ENCODE data around the gene PRPF19. TPM values are rescaled to one million over a fixed set of nuclear protein-coding genes. Genes with fewer than 3 reads are reported as not detected.

The PRPF19 gene
- total RNA-seq, 1 experiment from 2014 or later: 128 TPM

DNA sequence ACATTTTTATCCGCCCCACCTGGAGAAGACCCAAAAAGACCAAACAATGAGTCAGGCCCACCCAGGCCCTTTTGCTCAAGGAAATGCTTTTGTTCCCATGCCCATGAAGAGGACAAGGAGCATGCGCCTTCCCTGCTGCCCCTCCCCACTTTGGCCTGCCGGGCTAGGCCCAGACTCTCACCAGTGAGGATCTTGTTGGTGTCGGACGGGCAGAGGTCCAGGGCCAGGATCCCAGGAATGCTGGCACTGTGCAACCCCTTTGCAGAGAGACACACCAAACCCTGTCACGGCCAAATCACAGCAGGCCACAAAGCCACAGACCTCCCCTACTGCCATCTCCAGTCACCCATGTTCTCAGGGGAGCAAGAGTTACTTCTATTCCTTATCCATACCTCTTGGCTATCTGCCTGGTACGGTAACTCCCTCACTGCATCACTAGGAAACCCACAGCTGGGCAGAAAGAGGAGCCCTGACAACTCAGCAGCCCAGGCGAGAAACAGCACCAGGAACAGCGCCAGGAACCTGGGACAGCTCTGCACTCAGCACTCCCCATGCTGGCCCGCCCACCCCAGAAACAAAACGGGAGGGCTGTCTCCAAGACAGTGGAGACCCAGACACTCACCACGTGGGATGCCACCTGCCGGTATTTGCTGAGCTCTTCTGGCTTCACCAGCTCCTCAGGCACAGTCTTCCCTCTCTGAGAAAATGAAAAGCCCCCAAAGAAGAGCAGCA, 5.5 kb downstream of the PRPF19 start:
- CTCF ChIA-PET: no interaction called here
- Mint-ChIP-seq H3K36me3 (ENCODE audit: insufficient read depth, unreplicated experiment) (peaks cover 46% of the 10 kb centered on the region), H3K27me3 (ENCODE audit: unreplicated experiment) (no peaks in the 10 kb centered on the region), H3K4me1 (ENCODE audit: low read depth, unreplicated experiment) (peaks cover 13% of the 10 kb centered on the region), H3K4me3 (ENCODE audit: low read depth, unreplicated experiment) (no peak overlapping the region), H3K27ac (ENCODE audit: unreplicated experiment) (no peak overlapping the region), H3K9me3 (ENCODE audit: low read depth, unreplicated experiment) (no peaks in the 10 kb centered on the region)
- no TSS peak for BruUV-seq (replicated peaks)
- no peak for DNase-seq
- intact Hi-C loops (cut with micrococcal nuclease; ENCODE audit: unreplicated experiment): no loop called here
- TF ChIP-seq, protein P1, sequence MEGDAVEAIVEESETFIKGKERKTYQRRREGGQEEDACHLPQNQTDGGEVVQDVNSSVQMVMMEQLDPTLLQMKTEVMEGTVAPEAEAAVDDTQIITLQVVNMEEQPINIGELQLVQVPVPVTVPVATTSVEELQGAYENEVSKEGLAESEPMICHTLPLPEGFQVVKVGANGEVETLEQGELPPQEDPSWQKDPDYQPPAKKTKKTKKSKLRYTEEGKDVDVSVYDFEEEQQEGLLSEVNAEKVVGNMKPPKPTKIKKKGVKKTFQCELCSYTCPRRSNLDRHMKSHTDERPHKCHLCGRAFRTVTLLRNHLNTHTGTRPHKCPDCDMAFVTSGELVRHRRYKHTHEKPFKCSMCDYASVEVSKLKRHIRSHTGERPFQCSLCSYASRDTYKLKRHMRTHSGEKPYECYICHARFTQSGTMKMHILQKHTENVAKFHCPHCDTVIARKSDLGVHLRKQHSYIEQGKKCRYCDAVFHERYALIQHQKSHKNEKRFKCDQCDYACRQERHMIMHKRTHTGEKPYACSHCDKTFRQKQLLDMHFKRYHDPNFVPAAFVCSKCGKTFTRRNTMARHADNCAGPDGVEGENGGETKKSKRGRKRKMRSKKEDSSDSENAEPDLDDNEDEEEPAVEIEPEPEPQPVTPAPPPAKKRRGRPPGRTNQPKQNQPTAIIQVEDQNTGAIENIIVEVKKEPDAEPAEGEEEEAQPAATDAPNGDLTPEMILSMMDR (IDR thresholded peaks at IDR 0.05; ENCODE audit: unreplicated experiment): no peak

DNA sequence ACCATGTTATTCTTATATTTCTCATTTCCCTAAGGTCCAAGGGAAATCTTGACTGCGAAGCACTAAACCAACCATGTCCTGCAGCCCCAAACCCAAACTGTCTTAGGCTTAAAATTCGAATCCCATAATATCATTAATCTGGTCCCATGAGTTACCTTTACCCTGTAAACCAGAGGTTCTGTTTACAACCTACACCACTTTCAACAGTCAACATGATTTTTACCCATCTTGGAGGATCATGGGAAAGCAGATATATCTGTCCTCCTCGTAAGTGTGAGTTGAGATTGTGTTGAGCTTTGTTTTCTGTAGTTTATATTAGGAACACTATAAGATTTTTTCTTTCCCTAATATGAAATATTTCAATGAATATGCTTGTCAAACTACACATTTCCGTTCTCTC, 6.4 kb downstream of the PRPF19 start:
- Mint-ChIP-seq H3K9me3 (ENCODE audit: low read depth, unreplicated experiment) (no peaks in the 10 kb centered on the region), H3K27ac (ENCODE audit: unreplicated experiment) (no peak overlapping the region), H3K4me3 (ENCODE audit: low read depth, unreplicated experiment) (no peak overlapping the region), H3K27me3 (ENCODE audit: unreplicated experiment) (no peaks in the 10 kb centered on the region), H3K4me1 (ENCODE audit: low read depth, unreplicated experiment) (peaks cover 13% of the 10 kb centered on the region), H3K36me3 (ENCODE audit: insufficient read depth, unreplicated experiment) (peaks cover 38% of the 10 kb centered on the region)
- TF ChIP-seq, protein P1 (IDR thresholded peaks at IDR 0.05; ENCODE audit: unreplicated experiment): no peak
- intact Hi-C loops (cut with micrococcal nuclease; ENCODE audit: unreplicated experiment): loop anchor here (1.0 to 2.0 kb wide), 2 partner anchors 69 to 125 kb away; no protein-coding TSS in a partner anchor
- BruUV-seq (replicated peaks): no TSS peak
- DNase-seq: no peak
- CTCF ChIA-PET: interaction anchor here (0.6 to 1.4 kb wide), 10 partner anchors 8 to 124 kb away, joined by 3 to 14 read pairs (median 3); no protein-coding TSS in a partner anchor

DNA sequence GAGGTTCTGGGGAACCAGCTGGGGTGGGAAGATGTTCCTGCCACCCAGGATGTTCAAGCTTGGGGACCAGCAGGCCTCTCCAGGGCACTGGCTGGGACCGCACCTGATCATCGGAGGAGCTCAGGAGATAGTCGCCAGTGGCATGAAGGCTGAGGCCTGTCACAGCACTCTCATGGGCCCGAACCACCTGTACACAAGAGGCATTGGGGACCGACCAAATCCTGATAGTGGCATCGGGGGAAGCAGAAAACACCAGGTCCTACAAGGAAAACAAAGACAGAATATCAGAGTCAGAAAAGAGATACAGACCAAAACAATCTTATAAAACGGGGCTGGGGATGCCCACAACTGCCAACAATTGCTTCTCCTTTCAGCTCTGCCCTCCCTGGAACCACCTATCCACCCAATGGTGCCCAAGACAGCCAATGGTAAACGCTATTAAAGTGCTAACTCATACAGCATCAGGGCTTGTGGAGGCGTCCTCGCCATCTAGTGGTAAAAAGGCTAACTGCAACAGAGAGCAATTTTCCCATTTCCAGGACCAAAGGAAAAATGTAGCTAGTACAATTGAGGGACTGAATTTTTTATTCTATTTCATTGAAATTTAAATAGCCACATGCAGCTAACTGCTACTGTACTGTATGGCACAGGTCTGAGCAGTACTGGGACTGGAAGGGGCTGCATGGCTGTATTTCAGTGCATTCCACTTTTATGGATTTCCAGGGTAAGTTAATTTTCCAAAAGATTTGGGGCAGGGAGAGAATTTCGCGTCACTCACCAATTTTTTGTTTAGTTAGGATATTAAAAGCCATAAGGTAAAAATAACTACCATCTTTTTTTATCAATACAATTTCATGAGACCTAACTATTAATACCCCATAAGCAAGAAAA, 7.1 kb downstream of the PRPF19 start:
- TF ChIP-seq, protein P1 (IDR thresholded peaks at IDR 0.05; ENCODE audit: unreplicated experiment): peak; percentile 72
- Mint-ChIP-seq H3K4me1 (ENCODE audit: low read depth, unreplicated experiment) (peaks cover 9% of the 10 kb centered on the region), H3K27ac (ENCODE audit: unreplicated experiment) (no peak overlapping the region), H3K36me3 (ENCODE audit: insufficient read depth, unreplicated experiment) (peaks cover 35% of the 10 kb centered on the region), H3K4me3 (ENCODE audit: low read depth, unreplicated experiment) (no peak overlapping the region), H3K27me3 (ENCODE audit: unreplicated experiment) (no peaks in the 10 kb centered on the region), H3K9me3 (ENCODE audit: low read depth, unreplicated experiment) (no peaks in the 10 kb centered on the region)
- DNase-seq: peak; percentile 58
- intact Hi-C loops (cut with micrococcal nuclease; ENCODE audit: unreplicated experiment): loop anchor here (1.0 to 2.0 kb wide), 2 partner anchors 68 to 124 kb away; no protein-coding TSS in a partner anchor
- CTCF ChIA-PET: interaction anchor here (0.6 to 1.4 kb wide), 10 partner anchors 8 to 123 kb away, joined by 3 to 14 read pairs (median 3); no protein-coding TSS in a partner anchor
- no TSS peak for BruUV-seq (replicated peaks)

DNA sequence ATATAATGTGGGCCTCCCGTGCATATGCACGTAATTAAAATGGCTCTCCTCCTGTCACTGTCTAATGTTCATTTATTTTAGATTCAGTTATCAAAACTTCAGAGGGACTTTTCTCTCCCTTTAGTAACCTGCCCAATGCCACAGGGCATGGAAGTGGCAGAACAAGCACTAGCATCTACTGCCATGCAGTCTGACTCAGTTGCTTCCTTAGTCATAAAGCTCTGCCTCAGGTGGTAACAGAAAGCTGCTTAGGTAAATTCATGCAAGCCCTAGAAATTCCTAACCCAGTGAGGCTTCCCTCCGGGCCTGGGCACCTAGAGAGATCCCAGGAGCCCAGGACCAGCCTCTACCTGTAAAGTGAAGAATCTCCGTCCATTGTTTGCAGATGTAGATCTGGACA, 8.9 kb downstream of the PRPF19 start:
- no peak overlapping the region for H3K4me3 Mint-ChIP-seq (ENCODE audit: low read depth, unreplicated experiment)
- CTCF ChIA-PET: no interaction called here
- intact Hi-C loops (cut with micrococcal nuclease; ENCODE audit: unreplicated experiment): no loop called here
- H3K27me3 Mint-ChIP-seq (ENCODE audit: unreplicated experiment): no peaks in the 10 kb centered on the region
- H3K4me1 Mint-ChIP-seq (ENCODE audit: low read depth, unreplicated experiment): no peaks in the 10 kb centered on the region
- TF ChIP-seq, protein P1 (IDR thresholded peaks at IDR 0.05; ENCODE audit: unreplicated experiment): no peak
- no peak for DNase-seq
- no peak overlapping the region for H3K27ac Mint-ChIP-seq (ENCODE audit: unreplicated experiment)
- no TSS peak for BruUV-seq (replicated peaks)
- no peaks in the 10 kb centered on the region for H3K9me3 Mint-ChIP-seq (ENCODE audit: low read depth, unreplicated experiment)
- peaks cover 35% of the 10 kb centered on the region for H3K36me3 Mint-ChIP-seq (ENCODE audit: insufficient read depth, unreplicated experiment)
